ENCODE measurements around the gene F10. TPM values are rescaled to one million over a fixed set of nuclear protein-coding genes. Genes with fewer than 3 reads are reported as not detected.
A peak's percentile ranks its signal among the peaks of the same experiment; 100 is the strongest.

Gene F10
- total and polyA plus RNA-seq, 2 of the 13 experiments (the other 11 are each of a cell fraction or from before 2014, with no cell fraction given) = 58.4 to 237 TPM

- TF ChIP-seq ZNF407 (CRISPR knock-in tag; IDR thresholded peaks at IDR 0.05; ENCODE audit: not compliant biosample characterization) (peak; percentile 22), ZNF766 (CRISPR knock-in tag; IDR thresholded peaks at IDR 0.05; ENCODE audit: borderline replicate concordance) (no peak), IRF2 (CRISPR knock-in tag; IDR thresholded peaks at IDR 0.05) (peak; percentile 71; the same call in 1 of the 2 replicates), ZNF644 (CRISPR knock-in tag; IDR thresholded peaks at IDR 0.05; ENCODE audit: low read depth) (peak; percentile 43; the same call in 1 of the 2 replicates), ZBTB43 (CRISPR knock-in tag; conservative IDR thresholded peaks at IDR 0.05) (peak; percentile 83), SSRP1 (CRISPR knock-in tag; IDR thresholded peaks at IDR 0.05) (peak; percentile 79; the same call in 1 of the 2 replicates), ZNF512B (CRISPR knock-in tag; IDR thresholded peaks at IDR 0.05; ENCODE audit: borderline replicate concordance) (no peak), PATZ1 (CRISPR knock-in tag; IDR thresholded peaks at IDR 0.05) (peak; percentile 85)
These were observed 17.3 kb upstream of the F10 start, which contains the start of gene F7 (continued) for GRCh38 chr13:113105032-113105920.
